Activated naive CD4-positive, alpha-beta T cell treated with anti-CD3 and anti-CD28 coated beads, Interleukin-2, amount 10 ng/mL, durations not matched to agents 5 hours and 36 hours (primary cell): Measurements from ENCODE around the gene PLK2. TPM values are rescaled to one million over a fixed set of nuclear protein-coding genes. Genes with fewer than 3 reads are reported as not detected.

Experiments used
- total RNA-seq, 2 experiments: library from RNA; stranded (reverse); gene quantifications; one replicate each; pipeline ENCODE4 v1.2.3, GENCODE V29; 2021

Gene PLK2
- total RNA-seq, result 1 to 10 TPM; 2.0 to 2.5 TPM

GRCh38 chr5:58460002-58460731, at the start of gene PLK2:
Gene PLK2, minus strand, starts transcription at chr5:58460086. Its CDS starts 127 bp downstream, at chr5:58459959.

GRCh38 chr5:58491216-58491892, 31.5 kb upstream of the PLK2 start, which contains the start of gene GAPT:
Gene GAPT, plus strand, starts transcription at chr5:58491435. Its CDS starts 3,102 bp downstream, at chr5:58494537.

Other genes starting within 250 kb of the PLK2 start
- not detected for gene GAPT, start 31.3 kb upstream of the PLK2 start, total RNA-seq
- not detected for gene RAB3C, start 123.0 kb upstream of the PLK2 start, total RNA-seq